ENCODE measurements around the gene PAX5.

The PAX5 gene

GRCh38 chr9:36961561-36962325 lies 72.3 kb downstream of the PAX5 start:
- no peak for DNase-seq (ENCODE audit: low spot score)

- no peak for DNase-seq (ENCODE audit: low spot score)
These were observed 73.0 kb downstream of the PAX5 start for GRCh38 chr9:36961051-36961450.

DNA sequence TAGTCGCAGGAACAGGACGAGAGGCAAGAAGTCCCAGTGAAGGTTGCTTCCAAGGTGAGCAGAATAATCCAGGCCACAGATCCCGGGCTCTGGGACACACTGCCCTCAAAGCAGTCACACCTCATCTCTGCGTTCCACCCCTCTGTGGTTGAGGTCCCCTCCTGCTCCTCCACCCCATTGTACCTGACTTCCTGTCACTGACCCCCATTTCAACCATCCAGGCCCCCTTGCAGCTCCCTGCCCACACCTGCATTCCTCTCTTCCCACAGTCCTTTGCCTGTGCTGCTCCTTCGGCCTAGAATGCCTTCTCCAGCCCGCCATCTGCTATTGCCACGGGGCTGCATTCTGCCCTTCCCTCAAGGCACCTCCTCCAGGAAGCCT lies 73.5 kb downstream of the PAX5 start:
- DNase-seq (ENCODE audit: low spot score): no peak

DNA sequence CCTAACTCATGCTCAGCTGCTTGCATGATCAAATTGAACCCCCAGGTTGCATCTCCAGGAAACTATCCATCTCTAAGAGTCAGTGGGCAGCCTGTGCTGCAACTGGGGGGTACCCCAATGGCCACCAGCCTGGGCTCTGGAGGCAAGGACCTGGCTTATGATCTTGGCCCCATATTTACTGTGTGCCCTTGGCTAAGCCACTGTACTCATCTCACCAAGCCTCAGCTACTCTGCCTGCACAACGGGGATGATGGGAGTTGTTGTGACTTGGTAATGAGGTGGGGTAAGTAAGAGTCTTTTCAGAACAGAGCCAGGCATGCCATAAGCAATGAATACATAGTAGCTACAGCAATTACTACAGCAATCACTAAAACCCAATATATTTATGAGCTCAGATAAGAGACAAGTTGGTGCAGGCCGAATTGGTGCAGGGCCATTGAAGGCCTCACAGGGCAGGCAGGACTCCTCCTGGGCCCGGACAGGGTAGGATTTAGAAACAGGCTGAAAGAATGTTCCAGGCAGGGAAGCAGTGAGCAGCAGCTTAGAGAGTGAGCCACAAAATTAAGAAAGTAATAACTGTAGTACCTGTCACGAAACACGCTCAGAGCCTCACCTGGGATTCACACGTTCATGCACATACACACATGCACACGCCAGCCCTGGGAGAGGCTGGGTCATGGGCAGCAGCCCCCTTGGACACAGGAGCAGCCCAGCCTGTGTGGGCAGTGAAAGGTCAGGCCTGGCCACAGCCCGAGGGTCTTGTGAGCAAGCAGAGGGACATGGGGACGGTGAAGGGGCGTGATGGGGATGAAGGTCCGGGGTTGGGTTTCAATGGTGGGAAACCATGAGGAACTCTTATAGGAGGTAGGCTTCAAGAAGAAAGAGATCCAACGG lies 74.1 kb downstream of the PAX5 start:
- no peak for DNase-seq (ENCODE audit: low spot score)

GRCh38 chr9:36956908-36957307 lies 77.2 kb downstream of the PAX5 start:
- DNase-seq (ENCODE audit: low spot score): no peak

GRCh38 chr9:36950389-36950788 lies 83.7 kb downstream of the PAX5 start:
- DNase-seq (ENCODE audit: low spot score): no peak

GRCh38 chr9:36949466-36949865 lies 84.6 kb downstream of the PAX5 start:
- DNase-seq (ENCODE audit: low spot score): no peak

GRCh38 chr9:36948051-36948450 lies 86.0 kb downstream of the PAX5 start:
- DNase-seq (ENCODE audit: low spot score): no peak

- DNase-seq (ENCODE audit: low spot score): no peak
These were observed 87.4 kb downstream of the PAX5 start for GRCh38 chr9:36946653-36947052.

GRCh38 chr9:36945999-36946398 lies 88.1 kb downstream of the PAX5 start:
- no peak for DNase-seq (ENCODE audit: low spot score)

DNA sequence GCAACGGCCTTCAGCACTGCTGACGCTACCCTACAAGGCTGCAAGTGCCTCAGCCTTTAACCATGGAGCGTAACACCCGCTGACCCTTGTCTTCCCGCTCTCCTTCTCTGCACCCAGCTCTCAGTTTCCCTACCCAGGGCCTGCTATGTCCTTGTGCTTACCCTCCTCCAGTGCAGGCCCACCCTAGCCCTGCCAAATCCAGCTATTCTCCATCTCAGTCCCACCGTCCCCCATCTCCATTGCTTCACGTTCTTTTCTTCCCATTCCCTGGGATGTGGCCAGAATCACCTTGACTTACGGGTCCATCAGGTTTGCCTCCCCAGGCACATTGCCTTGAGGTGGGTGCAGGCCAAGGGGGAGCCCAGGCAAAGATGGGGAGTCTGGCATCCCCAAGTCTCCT lies 91.2 kb downstream of the PAX5 start:
- DNase-seq (ENCODE audit: low spot score): no peak

GRCh38 chr9:36941441-36941840 lies 92.6 kb downstream of the PAX5 start:
- DNase-seq (ENCODE audit: low spot score): no peak

GRCh38 chr9:36940881-36941280 lies 93.2 kb downstream of the PAX5 start:
- DNase-seq (ENCODE audit: low spot score): no peak

DNA sequence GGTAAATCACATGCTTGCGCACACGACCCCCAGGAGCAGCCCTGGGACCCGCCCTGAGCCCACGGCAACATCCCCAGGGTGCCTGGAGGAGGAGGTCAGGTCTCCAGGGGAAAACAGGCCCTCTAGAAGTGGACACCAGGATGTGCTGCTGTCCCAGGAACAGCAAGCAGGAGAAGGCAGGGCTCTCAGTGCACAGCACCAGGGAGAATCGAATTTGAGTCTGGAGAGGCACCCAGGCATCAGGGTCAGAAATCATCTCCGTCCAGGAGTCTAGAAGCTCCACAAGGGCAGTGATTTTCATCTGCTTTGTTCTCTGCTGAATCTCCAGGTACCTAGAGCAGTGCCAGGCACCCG lies 93.6 kb downstream of the PAX5 start:
- no peak for DNase-seq (ENCODE audit: low spot score)

DNA sequence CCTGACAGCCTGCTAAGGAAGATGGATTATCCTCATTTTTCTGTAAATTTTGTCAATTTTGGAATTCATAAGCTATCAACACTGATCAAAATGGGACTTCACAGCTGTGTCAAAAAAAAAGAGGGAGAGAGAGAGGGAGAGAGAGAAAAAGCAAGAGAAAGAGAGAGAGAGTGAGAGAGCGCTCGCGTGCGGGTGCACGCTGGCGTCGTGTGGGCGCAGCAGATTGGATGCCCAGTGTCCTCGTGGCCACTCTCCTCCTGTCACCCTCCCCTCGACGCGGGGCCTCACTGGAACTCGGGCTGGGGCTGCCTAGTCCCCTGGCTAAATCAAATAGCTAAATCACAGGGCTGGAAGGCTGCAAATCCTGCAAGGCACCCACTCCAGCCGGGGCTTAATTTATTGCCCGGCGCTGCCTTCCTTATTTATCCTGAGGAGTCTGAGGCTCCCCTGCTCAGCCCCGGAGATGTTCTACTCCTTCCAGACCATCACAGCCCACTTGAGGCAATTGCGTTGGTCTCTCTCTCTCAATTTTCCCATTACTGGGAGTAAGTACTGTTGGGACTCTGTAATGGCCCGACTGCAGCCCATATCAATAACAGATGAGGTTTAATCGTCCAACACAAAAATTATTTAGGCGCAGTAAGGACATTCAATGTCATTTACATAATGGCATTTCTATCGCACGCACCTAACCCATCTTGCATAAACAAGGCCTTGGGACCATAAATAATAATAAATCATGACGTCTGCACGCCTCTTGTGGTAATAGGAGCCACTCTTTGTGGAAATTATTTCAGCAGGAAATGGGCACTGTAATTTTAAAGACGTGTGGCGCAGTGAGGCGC lies 94.2 kb downstream of the PAX5 start:
- DNase-seq (ENCODE audit: low spot score): no peak

GRCh38 chr9:36939214-36939613 lies 94.9 kb downstream of the PAX5 start:
- no peak for DNase-seq (ENCODE audit: low spot score)

- no peak for DNase-seq (ENCODE audit: low spot score)
These were observed 95.5 kb downstream of the PAX5 start for GRCh38 chr9:36938617-36939016.

DNA sequence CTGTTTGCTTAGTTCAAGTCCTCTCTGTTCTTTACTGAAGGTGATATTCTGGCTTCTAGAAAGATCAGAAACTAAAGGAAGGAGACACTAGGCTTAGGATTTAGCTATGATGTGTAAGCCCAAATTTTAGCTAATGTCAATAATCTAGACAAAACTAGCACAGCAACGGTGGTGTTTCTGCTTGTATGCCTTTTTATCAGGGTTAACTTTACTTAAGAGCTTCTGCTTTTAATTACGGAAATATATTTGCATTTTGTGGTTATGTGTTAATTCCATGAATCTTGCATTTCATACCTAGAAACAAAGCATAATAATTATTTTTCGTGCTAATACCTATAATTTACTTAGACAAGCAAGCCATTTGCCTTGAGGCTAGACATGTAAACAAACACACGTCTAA lies 96.1 kb downstream of the PAX5 start:
- DNase-seq (ENCODE audit: low spot score): no peak

DNA sequence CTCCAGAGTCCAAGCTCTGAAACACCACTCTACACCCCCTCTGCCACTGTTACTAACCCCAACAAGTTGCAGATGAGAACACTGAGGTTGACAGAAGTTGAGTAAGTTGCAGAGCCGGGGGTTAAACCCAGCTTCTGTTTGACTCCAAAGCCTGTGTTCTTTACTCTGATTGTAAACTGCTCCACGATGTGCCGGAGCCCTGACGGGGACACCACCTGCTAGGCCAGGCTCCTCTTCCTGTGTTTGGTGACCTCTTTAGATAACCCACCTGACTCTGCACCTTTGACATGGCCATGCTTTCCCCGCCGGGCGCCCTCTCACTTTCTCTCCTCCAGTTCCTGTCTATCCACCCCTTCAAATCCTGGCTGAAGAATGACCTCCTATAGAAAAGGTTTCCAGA lies 96.7 kb downstream of the PAX5 start:
- DNase-seq (ENCODE audit: low spot score): no peak

DNA sequence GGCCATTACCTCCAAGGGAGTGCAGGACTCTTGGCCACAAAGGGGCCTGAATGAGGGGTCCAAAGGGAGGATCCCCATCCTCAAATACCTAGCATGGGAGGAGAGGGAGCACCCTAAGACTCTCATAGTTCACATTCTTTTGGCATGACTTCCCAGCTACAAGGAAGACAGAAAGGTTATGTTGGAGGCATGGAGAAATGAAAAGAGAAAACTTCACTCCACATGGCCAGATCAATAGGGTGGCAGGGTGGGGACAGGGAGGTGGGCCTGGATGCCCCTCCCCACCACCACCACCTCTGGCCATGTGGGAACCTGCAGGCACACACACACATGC lies 97.6 kb downstream of the PAX5 start:
- DNase-seq (ENCODE audit: low spot score): no peak

DNA sequence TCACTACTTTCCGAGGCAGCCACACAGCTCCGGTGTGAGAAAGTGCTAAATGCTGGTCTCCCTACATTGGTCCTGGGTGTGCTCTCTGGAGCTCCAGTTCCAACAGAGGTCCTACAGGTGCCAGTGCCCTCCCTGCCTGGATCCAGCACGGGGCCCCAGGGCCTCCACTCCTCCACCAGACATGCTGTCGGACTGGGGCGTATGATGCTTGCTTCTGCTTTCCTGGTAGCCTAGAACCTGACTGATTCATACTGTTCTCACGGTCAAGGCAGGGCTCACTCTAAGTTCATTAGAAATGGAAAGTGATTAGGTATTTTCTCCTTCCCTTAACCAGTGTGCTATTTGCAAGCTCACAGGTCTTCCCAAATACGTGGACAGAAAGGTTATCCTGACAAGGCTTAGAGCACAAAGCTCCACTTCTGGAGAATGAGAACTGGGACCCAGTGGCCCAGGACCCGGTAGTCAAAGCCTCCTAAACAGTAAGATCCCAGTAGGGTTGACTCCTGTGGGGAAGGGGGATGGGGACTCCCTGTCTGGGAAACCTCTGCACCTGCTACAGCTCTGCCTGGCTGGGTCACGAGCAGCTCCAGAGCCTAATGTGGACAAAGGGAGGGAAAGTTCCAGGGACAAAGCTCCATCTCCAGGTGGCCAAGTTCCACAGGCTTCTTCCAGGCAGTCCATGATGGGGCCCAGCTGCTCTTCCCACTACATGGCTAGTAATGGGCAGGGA lies 98.1 kb downstream of the PAX5 start:
- DNase-seq (ENCODE audit: low spot score): no peak

DNA sequence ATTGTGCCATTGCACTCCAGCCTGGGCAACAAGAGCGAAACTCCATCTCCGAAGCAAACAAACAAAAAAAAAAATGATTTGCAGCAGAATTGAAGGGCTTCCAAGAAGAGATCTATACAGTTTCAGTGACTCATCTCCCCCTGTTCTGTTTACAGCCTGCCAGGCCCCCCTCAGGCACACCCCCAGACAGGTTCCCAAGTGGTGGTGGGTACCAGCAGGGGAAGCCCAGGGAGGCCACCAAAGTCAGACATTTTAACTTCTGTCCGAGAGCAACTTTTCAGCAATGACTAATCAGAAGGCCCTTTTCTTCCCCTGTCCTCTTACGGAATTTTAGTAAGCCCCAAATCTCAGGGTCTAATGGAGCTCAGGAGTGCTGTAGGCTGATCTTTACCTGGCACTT lies 98.7 kb downstream of the PAX5 start:
- no peak for DNase-seq (ENCODE audit: low spot score)

Data from SK-N-DZ (cell line).